OCI-LY1 (cell line): ENCODE results near the gene ADCY2.

Source experiments
- CTCF ChIP-seq: fragments of 200-600 bp; sonication (generic), shearing (Covaris generic); IDR thresholded peaks from 2 replicates; pipeline ENCODE4 v1.5.1; 2017; ENCODE audit warnings: mild to moderate bottlenecking, antibody characterized with exemption, low read length, moderate library complexity, mixed read lengths
- EZH2 ChIP-seq: fragments of 200-600 bp; sonication (generic), shearing (Covaris generic); IDR thresholded peaks from 2 replicates; pipeline ENCODE4 v1.8.0; 2017; ENCODE audit warnings: borderline replicate concordance, mixed run types, mild to moderate bottlenecking, antibody characterized with exemption, low read length, moderate library complexity, mixed read lengths

GRCh38 chr5:7578071-7578470 lies 182.1 kb downstream of the ADCY2 start:
- TF ChIP-seq CTCF (no peak), EZH2 (no peak)
